IPS-15b (cell line): ENCODE measurements around the gene LRRC4B.
A peak's percentile ranks its signal among the peaks of the same experiment; 100 is the strongest.

ENCODE experiments used
- H3K27me3 ChIP-seq: one replicate; pipeline ENCODE4 v1.6.1; 2013; ENCODE audit warnings: low read length; ENCODE audit not compliant: control insufficient read depth, insufficient read depth
- H3K36me3 ChIP-seq: one replicate; pipeline ENCODE4 v1.6.1; 2013; ENCODE audit warnings: low read length; ENCODE audit not compliant: control insufficient read depth, insufficient read depth
- H3K4me1 ChIP-seq: one replicate; pipeline ENCODE4 v1.6.1; 2013; ENCODE audit warnings: mild to moderate bottlenecking, low read length; ENCODE audit not compliant: control insufficient read depth, insufficient read depth
- H3K4me3 ChIP-seq: one replicate; pipeline ENCODE4 v1.5.1; 2013; ENCODE audit warnings: low read depth, low read length
- H3K9ac ChIP-seq: one replicate; pipeline ENCODE4 v1.6.1; 2013; ENCODE audit warnings: low read depth, mild to moderate bottlenecking, low read length
- H3K9me3 ChIP-seq: one replicate; pipeline ENCODE4 v1.6.1; 2013; ENCODE audit warnings: mild to moderate bottlenecking, low read length; ENCODE audit not compliant: control insufficient read depth, insufficient read depth

LRRC4B gene

DNA sequence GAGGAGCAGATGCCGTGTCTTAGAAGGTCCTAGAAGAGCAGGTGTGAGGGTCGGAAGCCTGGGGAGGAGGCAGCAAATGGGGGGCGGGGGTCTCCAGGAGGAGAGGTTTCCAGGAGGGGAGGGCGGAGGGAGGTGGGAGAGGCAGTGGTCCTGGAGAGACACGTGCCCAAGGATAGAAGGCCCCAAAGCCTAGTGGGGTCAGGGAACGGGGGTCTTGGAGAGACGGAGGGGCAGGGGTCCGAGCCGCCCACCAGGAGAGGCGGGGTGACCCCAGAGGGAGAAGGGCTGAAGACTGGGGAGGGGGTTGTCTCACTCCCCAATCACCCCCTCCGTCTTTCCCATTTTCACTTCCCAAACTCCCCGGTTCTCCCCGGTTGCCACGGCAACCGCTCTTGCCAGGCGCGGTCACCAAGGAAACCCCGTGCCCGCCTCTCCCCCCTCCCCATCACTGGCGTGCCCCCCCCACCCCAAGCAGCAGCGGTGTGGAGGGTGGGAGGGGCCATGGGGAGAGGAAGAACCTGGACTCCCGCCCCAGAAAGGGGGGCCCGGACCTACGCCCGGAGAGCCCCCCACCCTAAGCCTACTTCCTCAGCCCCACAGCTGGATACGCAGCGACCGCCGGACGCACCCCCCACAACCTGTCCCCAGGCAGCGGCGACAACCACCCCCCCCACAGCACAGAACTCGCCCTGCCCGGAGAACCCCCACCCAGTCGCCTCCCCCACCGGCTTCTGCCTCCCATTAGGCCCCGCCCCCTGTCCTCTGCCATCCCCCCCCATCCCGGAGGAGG lies 988 bp downstream of the LRRC4B start:
- Histone ChIP-seq H3K4me1 (peaks cover 9% of the 10 kb centered on the region), H3K36me3 (no peaks in the 10 kb centered on the region), H3K27me3 (peaks cover 62% of the 10 kb centered on the region), H3K9me3 (no peaks in the 10 kb centered on the region), H3K4me3 (peak overlapping the region; percentile 35), H3K9ac (no peak overlapping the region)

DNA sequence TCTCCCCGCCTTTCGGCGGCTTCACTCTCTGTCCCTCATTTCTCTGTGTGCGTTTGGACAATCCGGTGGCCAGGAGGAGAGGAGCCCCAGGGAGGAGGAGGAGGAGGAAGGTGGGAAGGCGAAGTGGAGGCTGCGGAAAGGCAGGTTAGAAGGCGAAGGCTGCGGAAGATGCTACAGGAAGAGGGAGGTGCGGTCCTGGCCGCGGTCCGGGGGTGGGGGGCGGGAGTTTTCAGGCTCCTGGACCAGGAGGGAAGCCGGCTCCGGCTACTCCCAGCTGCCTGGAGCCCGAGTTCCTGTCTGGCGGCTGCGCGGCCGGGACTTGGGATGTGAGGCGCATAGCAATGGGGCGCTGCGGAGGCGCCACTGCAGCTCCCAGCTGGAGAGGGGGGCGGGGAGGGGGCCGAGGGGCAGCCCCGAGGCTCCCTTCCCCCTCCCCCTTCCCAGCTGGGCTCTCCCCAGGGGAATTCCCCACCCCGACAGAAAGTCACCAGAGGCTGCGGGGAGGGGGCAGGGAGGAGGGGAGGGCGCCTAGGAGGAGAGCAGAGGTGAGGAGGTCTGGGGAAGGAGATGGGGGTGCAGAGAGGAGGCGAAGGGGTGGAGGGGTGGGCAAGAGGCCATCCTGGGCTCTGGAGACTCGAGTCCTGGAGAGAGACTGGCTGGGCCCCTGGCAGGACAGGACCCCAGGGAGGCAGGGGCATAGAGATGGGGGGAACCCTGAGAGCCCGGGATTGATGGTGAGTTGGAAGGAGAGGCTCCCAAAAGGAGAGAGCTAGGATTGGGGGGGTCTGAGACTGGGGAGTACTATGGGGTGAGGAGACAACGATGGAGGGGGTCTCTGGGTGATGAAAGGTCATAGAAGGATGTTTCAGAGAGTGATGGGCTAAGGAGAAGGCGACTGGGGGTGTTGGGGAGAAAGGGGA lies 2.0 kb downstream of the LRRC4B start:
- Histone ChIP-seq H3K36me3 (no peaks in the 10 kb centered on the region), H3K9me3 (no peaks in the 10 kb centered on the region), H3K4me1 (peaks cover 10% of the 10 kb centered on the region), H3K4me3 (peak overlapping the region; percentile 35), H3K9ac (no peak overlapping the region), H3K27me3 (peaks cover 63% of the 10 kb centered on the region)

DNA sequence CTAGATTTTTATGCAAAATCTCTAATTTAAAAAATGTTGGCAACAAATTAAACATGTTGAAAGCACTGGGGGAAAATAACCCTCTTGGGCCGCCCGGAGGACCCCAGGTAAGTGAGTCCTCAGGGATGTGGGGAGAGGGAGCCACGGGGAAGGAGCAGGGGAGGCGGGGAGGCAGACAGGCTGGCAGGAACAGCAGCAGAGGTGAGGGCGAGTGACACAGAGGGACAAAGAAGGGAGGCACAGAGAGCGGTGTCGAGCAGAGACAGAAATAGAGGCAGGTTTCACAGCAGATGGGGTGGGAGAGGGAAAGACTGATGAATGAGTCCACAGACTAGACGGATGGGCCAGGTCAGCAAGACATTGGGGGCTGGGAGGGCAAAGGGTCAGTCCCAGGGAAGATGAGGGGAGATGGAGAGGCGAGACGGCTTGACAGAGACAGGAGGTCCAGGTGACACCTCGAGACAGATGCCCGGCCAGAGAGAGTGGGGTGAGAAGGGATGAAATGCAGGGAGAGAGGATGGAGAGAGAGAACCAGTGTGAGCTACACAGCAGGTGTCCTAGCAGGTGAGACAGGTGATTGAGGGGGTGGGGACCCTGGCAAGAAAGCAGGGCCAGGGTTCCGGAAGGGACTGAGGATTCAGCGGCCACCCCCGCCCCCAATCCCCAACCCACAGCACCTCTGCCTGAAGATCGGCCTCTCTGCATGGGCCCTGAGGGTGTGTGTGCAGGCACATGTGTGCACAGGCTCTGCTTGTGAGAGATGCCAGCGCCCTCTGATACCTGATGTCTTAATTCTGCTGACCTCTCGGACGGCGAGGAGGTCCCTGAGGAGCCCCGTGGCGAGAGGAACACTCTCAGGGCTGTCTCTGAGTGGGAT lies 3.8 kb downstream of the LRRC4B start:
- H3K27me3 ChIP-seq, result peaks cover 54% of the 10 kb centered on the region
- H3K9ac ChIP-seq, result no peak overlapping the region

DNA sequence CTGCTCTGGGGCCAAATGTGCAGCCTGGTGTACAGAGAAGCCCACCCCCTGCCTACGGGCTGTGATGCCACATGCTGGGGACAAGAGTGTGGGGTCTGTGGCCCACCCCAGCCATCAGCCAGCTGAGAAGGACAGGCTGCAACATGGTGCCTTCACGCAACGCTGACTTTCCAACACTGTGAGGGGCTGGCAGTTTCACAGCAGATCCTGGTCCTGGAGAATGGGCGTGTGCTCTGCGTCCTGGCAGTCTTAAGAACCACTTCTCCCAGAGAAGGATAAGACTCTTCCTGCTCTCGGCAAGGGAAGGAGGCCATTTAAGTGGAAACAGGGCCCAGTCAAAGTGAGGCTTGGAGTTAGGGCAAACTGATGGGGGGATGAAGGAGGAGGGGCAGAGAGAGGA lies 4.6 kb downstream of the LRRC4B start:
- no peaks in the 10 kb centered on the region for H3K9me3 ChIP-seq
- no peak overlapping the region for H3K4me3 ChIP-seq
- H3K4me1 ChIP-seq, result peaks cover 9% of the 10 kb centered on the region
- H3K27me3 ChIP-seq, result peaks cover 52% of the 10 kb centered on the region
- no peaks in the 10 kb centered on the region for H3K36me3 ChIP-seq
- H3K9ac ChIP-seq, result no peak overlapping the region

More for the DNA sequence above, 3.8 kb downstream of the LRRC4B start:
- Histone ChIP-seq H3K36me3 (no peaks in the 10 kb centered on the region), H3K4me3 (no peak overlapping the region), H3K9me3 (no peaks in the 10 kb centered on the region), H3K4me1 (peaks cover 10% of the 10 kb centered on the region)

DNA sequence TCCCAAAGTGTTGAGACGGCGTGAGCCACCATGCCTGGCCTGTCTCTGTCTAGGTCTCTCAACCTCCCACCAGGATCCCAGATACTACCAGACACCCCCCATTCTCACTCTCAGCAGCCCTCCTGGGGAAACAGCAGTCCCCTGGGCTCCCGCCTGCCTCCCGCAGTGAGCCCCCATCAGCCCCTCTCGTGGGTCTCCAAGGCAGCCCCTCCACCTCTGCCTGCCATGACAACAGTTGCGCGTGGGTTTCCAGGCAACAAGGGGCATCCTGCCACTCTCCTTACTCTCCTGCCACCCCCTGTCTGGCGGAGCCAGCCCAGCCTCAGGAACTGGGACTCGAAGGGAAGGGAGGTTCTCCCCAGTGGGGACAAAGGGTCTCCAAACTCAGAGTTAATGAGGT lies 5.2 kb downstream of the LRRC4B start:
- H3K4me3 ChIP-seq, result no peak overlapping the region
- no peaks in the 10 kb centered on the region for H3K36me3 ChIP-seq
- H3K4me1 ChIP-seq, result peaks cover 9% of the 10 kb centered on the region
- no peaks in the 10 kb centered on the region for H3K9me3 ChIP-seq
- H3K9ac ChIP-seq, result no peak overlapping the region
- peaks cover 56% of the 10 kb centered on the region for H3K27me3 ChIP-seq

DNA sequence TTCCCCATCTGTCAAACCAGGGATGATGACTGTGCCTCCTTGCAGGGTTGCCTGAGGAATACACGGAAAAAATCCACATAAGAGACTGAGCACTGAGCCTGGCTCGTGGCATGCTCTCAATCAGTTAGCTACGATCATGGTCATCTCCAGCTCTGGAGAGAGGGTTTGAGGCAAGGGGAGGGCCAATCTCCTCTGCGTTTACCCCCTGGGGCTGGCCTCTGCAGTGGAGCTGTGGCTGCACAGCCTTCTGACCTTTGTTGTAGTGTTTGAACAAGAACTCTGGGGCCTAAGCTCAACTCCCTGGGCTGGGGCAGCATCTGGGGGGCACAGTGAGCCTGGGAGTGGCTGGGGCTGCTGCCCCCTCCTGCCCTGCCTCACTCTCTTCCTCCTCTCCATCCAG lies 5.9 kb downstream of the LRRC4B start:
- Histone ChIP-seq H3K4me3 (no peak overlapping the region), H3K9me3 (no peaks in the 10 kb centered on the region), H3K36me3 (no peaks in the 10 kb centered on the region), H3K4me1 (peaks cover 9% of the 10 kb centered on the region), H3K27me3 (peaks cover 62% of the 10 kb centered on the region), H3K9ac (no peak overlapping the region)

DNA sequence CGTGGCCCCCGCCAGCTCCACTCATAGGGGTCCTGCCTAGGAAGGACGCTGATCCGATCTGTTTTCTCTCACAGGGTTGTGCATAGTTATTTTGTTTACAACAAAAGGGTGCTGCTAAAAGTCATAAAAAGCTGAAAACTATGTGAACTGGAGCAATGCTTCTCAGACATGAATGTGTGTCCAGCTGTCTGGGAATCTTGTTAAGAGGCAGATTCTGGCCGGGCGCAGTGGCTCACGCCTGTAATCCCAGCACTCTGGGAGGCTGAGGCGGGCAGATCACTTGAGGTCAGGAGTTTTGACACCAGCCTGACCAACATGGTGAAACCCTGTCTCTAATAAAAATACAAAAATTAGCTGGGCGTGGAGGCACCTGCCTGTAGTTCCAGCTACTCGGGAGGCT lies 8.6 kb downstream of the LRRC4B start:
- Histone ChIP-seq H3K4me1 (peaks cover 4% of the 10 kb centered on the region), H3K27me3 (peaks cover 54% of the 10 kb centered on the region), H3K9ac (no peak overlapping the region), H3K4me3 (no peak overlapping the region), H3K36me3 (no peaks in the 10 kb centered on the region), H3K9me3 (no peaks in the 10 kb centered on the region)

DNA sequence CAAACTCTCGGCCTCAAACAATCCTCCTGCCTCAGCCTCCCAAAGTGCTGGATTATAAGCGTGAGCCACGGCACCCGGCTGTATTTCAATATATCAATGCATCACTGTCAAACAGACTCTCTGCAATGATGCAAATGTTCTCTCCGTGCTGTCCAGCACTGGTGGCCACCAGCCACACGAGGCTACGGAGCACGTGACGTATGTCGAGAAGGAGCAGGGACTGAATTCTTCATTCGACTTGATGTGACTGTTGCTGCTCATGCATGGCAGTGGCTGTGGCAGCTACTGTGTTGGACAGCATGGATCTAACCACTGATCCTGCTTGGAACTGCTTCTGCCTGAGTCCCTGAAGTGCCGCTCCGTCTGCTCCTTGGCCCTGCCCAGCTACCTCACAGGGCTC lies 9.8 kb downstream of the LRRC4B start:
- H3K36me3 ChIP-seq, result no peaks in the 10 kb centered on the region
- H3K9ac ChIP-seq, result no peak overlapping the region
- H3K9me3 ChIP-seq, result no peaks in the 10 kb centered on the region
- peaks cover 4% of the 10 kb centered on the region for H3K4me1 ChIP-seq
- H3K27me3 ChIP-seq, result peaks cover 53% of the 10 kb centered on the region
- H3K4me3 ChIP-seq, result no peak overlapping the region

DNA sequence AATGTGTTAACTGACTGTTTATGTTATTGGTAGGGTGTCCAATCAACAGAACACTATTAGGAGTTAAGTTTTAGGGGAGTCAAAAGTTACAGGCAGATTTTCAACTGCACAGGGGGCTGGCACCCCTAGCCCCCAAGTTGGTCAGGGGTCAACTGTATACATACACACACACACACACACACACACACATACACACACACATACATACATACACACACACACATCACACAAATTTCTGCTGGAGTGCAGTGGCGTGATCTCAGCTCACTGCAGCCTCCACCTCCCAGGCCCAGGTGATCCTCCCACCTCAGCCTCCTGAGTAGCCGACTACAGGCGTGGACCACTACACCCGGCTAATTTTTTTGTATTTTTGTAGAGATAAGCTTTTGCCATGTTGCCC lies 10.2 kb downstream of the LRRC4B start:
- Histone ChIP-seq H3K4me1 (peaks cover 4% of the 10 kb centered on the region), H3K27me3 (peaks cover 53% of the 10 kb centered on the region), H3K4me3 (no peak overlapping the region), H3K9me3 (no peaks in the 10 kb centered on the region), H3K36me3 (no peaks in the 10 kb centered on the region), H3K9ac (no peak overlapping the region)

DNA sequence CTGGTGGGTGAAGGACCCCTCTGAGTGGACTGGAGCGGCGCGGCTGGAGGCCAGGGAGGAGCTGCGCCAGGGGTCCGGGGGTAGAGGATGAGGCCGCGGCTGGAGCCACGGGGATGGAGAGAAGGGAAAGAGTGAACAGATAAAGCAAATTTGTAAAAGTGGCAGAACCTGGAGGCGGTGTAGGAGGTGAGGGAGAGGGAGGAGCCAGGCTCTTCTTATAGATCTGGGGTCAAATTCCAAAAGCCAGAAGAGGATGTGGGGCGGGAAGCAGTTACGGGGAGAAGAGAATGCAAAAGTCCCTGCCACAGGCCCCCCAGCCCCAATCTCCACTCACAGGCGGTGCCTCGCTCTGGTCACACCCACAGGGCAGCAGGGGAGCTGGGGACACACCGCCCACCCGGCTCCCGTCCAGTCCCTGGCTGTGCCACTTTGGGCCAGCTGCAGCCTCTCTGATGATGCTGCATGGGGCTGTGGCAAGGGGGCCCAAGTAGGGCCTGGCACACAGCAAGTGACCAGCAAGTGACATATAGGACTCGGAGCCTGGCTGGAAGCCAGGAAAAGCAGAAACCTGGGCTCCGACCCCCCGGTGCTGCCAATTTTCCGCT lies 11.1 kb downstream of the LRRC4B start:
- Histone ChIP-seq H3K27me3 (peaks cover 56% of the 10 kb centered on the region), H3K9me3 (no peaks in the 10 kb centered on the region), H3K9ac (no peak overlapping the region), H3K4me1 (peaks cover under 1% of the 10 kb centered on the region), H3K4me3 (peak overlapping the region; percentile 52), H3K36me3 (no peaks in the 10 kb centered on the region)
